HEK293 (cell line): ENCODE measurements around the gene CIRBP.

Experiments used
- AEBP2 ChIP-seq: fragments of 450-650 bp; formaldehyde crosslinking; IDR thresholded peaks from 2 replicates; pipeline ENCODE4 v1.5.1; 2016; ENCODE audit warnings: missing biosample characterization, missing genetic modification characterization, borderline replicate concordance
- GFI1B ChIP-seq: fragments of 450-650 bp; formaldehyde crosslinking; IDR thresholded peaks from 2 replicates; pipeline ENCODE4 v1.5.1; 2016; ENCODE audit warnings: missing biosample characterization, missing genetic modification characterization
- GLIS2 ChIP-seq: fragments of 450-650 bp; formaldehyde crosslinking; IDR thresholded peaks from 2 replicates; pipeline ENCODE4 v1.5.1; 2016; ENCODE audit warnings: missing biosample characterization, missing genetic modification characterization
- INSM2 ChIP-seq: fragments of 450-650 bp; formaldehyde crosslinking; IDR thresholded peaks from 2 replicates; pipeline ENCODE4 v1.5.1; 2016; ENCODE audit warnings: missing biosample characterization, missing genetic modification characterization
- SCRT2 ChIP-seq: fragments of 450-650 bp; formaldehyde crosslinking; IDR thresholded peaks from 2 replicates; pipeline ENCODE4 v1.5.1; 2016; ENCODE audit warnings: missing biosample characterization, missing genetic modification characterization
- ZFP41 ChIP-seq: fragments of 450-650 bp; formaldehyde crosslinking; IDR thresholded peaks from 2 replicates; pipeline ENCODE4 v1.5.1; 2016; ENCODE audit warnings: missing biosample characterization, missing genetic modification characterization, borderline replicate concordance
- ZIC2 ChIP-seq: fragments of 450-650 bp; formaldehyde crosslinking; IDR thresholded peaks from 2 replicates; pipeline ENCODE4 v1.5.1; 2016; ENCODE audit warnings: missing biosample characterization, missing genetic modification characterization
- ZNF10 ChIP-seq: fragments of 450-650 bp; formaldehyde crosslinking; IDR thresholded peaks from 2 replicates; pipeline ENCODE4 v1.5.1; 2017; ENCODE audit warnings: missing biosample characterization, missing genetic modification characterization
- ZNF133 ChIP-seq: fragments of 450-650 bp; formaldehyde crosslinking; IDR thresholded peaks from 2 replicates; pipeline ENCODE4 v1.5.1; 2016; ENCODE audit warnings: missing biosample characterization, missing genetic modification characterization
- ZNF138 ChIP-seq: fragments of 450-650 bp; formaldehyde crosslinking; IDR thresholded peaks from 2 replicates; pipeline ENCODE4 v1.5.1; 2016; ENCODE audit warnings: missing biosample characterization, missing genetic modification characterization, borderline replicate concordance
- ZNF155 ChIP-seq: fragments of 450-650 bp; formaldehyde crosslinking; IDR thresholded peaks from 2 replicates; pipeline ENCODE4 v1.5.1; 2016; ENCODE audit warnings: missing biosample characterization, missing genetic modification characterization
- ZNF169 ChIP-seq: fragments of 450-650 bp; formaldehyde crosslinking; IDR thresholded peaks from 2 replicates; pipeline ENCODE4 v1.5.1; 2016; ENCODE audit warnings: missing biosample characterization, missing genetic modification characterization
- ZNF175 ChIP-seq: fragments of 450-650 bp; formaldehyde crosslinking; IDR thresholded peaks from 2 replicates; pipeline ENCODE4 v1.5.1; 2016; ENCODE audit warnings: missing biosample characterization, missing genetic modification characterization
- ZNF280C ChIP-seq: fragments of 450-650 bp; formaldehyde crosslinking; IDR thresholded peaks from 2 replicates; pipeline ENCODE4 v1.5.1; 2016; ENCODE audit warnings: missing biosample characterization, missing genetic modification characterization
- ZNF366 ChIP-seq: fragments of 450-650 bp; formaldehyde crosslinking; conservative IDR thresholded peaks from 2 replicates; pipeline ENCODE4 v1.5.1; 2016; ENCODE audit warnings: missing biosample characterization, missing genetic modification characterization
- ZNF394 ChIP-seq: fragments of 450-650 bp; formaldehyde crosslinking; IDR thresholded peaks from 2 replicates; pipeline ENCODE4 v1.5.1; 2016; ENCODE audit warnings: missing biosample characterization, missing genetic modification characterization, mild to moderate bottlenecking, moderate library complexity, borderline replicate concordance
- ZNF510 ChIP-seq: fragments of 450-650 bp; formaldehyde crosslinking; IDR thresholded peaks from 2 replicates; pipeline ENCODE4 v1.5.1; 2018; ENCODE audit warnings: mild to moderate bottlenecking, missing genetic modification characterization, missing biosample characterization; ENCODE audit not compliant: insufficient replicate concordance
- ZNF530 ChIP-seq: fragments of 450-650 bp; formaldehyde crosslinking; IDR thresholded peaks from 2 replicates; pipeline ENCODE4 v1.5.1; 2016; ENCODE audit warnings: low read depth, missing biosample characterization, missing genetic modification characterization
- ZNF549 ChIP-seq: fragments of 450-650 bp; IDR thresholded peaks from 2 replicates; pipeline ENCODE4 v1.5.1; 2018; ENCODE audit warnings: missing biosample characterization, missing genetic modification characterization, mild to moderate bottlenecking, inconsistent platforms, moderate library complexity
- ZNF792 ChIP-seq: fragments of 450-650 bp; formaldehyde crosslinking; IDR thresholded peaks from 2 replicates; pipeline ENCODE4 v1.5.1; 2016; ENCODE audit warnings: missing biosample characterization, missing genetic modification characterization
- ZNF830 ChIP-seq: fragments of 450-650 bp; IDR thresholded peaks from 2 replicates; pipeline ENCODE4 v1.5.0; 2018; ENCODE audit warnings: missing biosample characterization, missing genetic modification characterization, low read depth, mild to moderate bottlenecking, moderate library complexity
- ZNF837 ChIP-seq: fragments of 450-650 bp; formaldehyde crosslinking; IDR thresholded peaks from 2 replicates; pipeline ENCODE4 v1.5.1; 2016; ENCODE audit warnings: missing biosample characterization, missing genetic modification characterization
- TF ChIP-seq, protein P1 (sequence below): fragments of 450-650 bp; formaldehyde crosslinking; IDR thresholded peaks from 2 replicates; pipeline ENCODE4 v1.5.1; 2016; ENCODE audit warnings: missing biosample characterization, missing genetic modification characterization
- TF ChIP-seq, protein P2 (sequence below): fragments of 450-650 bp; formaldehyde crosslinking; IDR thresholded peaks from 2 replicates; pipeline ENCODE4 v1.5.1; 2016; ENCODE audit warnings: missing biosample characterization, missing genetic modification characterization
- TF ChIP-seq, protein P3 (sequence below): sonication (generic); formaldehyde crosslinking; IDR thresholded peaks from 2 replicates; pipeline ENCODE4 v1.8.1; 2022; ENCODE audit warnings: mild to moderate bottlenecking, moderate library complexity, missing genetic modification reagents
- TF ChIP-seq, protein P4 (sequence below): fragments of 450-650 bp; formaldehyde crosslinking; IDR thresholded peaks from 2 replicates; pipeline ENCODE4 v1.5.1; 2016; ENCODE audit warnings: missing biosample characterization, missing genetic modification characterization
- TF ChIP-seq, protein P5 (sequence below): fragments of 450-650 bp; formaldehyde crosslinking; IDR thresholded peaks from 2 replicates; pipeline ENCODE4 v1.5.1; 2016; ENCODE audit warnings: missing biosample characterization, missing genetic modification characterization

CIRBP gene

DNA sequence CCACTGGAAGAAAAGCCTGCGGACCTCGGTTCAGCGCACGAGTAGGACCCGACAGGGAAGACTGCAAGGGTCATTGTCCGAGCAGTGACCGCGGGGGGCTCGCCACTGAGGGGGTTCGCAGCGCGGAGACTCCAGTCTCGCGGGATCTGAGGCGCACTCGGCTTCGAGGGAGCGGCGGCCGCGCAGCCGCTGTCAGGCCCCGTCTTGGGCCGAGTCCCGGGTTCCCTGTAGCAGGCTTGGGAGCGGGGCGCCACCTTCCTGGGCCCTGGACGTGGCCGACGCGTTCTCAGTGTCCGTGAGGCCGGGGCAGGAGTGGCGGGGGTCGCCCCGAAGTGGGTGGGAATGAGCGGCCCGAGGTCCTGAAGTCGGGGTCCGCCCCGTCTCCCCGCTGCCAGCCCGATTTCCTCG, 5.7 kb downstream of the CIRBP start (continued):
- TF ChIP-seq, protein P1, sequence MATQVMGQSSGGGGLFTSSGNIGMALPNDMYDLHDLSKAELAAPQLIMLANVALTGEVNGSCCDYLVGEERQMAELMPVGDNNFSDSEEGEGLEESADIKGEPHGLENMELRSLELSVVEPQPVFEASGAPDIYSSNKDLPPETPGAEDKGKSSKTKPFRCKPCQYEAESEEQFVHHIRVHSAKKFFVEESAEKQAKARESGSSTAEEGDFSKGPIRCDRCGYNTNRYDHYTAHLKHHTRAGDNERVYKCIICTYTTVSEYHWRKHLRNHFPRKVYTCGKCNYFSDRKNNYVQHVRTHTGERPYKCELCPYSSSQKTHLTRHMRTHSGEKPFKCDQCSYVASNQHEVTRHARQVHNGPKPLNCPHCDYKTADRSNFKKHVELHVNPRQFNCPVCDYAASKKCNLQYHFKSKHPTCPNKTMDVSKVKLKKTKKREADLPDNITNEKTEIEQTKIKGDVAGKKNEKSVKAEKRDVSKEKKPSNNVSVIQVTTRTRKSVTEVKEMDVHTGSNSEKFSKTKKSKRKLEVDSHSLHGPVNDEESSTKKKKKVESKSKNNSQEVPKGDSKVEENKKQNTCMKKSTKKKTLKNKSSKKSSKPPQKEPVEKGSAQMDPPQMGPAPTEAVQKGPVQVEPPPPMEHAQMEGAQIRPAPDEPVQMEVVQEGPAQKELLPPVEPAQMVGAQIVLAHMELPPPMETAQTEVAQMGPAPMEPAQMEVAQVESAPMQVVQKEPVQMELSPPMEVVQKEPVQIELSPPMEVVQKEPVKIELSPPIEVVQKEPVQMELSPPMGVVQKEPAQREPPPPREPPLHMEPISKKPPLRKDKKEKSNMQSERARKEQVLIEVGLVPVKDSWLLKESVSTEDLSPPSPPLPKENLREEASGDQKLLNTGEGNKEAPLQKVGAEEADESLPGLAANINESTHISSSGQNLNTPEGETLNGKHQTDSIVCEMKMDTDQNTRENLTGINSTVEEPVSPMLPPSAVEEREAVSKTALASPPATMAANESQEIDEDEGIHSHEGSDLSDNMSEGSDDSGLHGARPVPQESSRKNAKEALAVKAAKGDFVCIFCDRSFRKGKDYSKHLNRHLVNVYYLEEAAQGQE (tag by site-specific recombination), result no peak
- no peak for TF ChIP-seq ZNF133 (tag by site-specific recombination)
- no peak for TF ChIP-seq ZNF530 (tag by site-specific recombination)
- TF ChIP-seq ZNF792 (tag by site-specific recombination), result no peak
- TF ChIP-seq ZNF549 (tag by site-specific recombination), result no peak
- 0 out of 2 replicates have a peak, but pooled peaks have one; percentile 67 for TF ChIP-seq ZNF837
- TF ChIP-seq, protein P2, sequence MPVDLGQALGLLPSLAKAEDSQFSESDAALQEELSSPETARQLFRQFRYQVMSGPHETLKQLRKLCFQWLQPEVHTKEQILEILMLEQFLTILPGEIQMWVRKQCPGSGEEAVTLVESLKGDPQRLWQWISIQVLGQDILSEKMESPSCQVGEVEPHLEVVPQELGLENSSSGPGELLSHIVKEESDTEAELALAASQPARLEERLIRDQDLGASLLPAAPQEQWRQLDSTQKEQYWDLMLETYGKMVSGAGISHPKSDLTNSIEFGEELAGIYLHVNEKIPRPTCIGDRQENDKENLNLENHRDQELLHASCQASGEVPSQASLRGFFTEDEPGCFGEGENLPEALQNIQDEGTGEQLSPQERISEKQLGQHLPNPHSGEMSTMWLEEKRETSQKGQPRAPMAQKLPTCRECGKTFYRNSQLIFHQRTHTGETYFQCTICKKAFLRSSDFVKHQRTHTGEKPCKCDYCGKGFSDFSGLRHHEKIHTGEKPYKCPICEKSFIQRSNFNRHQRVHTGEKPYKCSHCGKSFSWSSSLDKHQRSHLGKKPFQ, result peak; percentile 36; the same call in 1 of the 2 replicates
- TF ChIP-seq ZNF510, result no peak
- no peak for TF ChIP-seq ZNF138 (tag by site-specific recombination)
- no peak for TF ChIP-seq ZNF169 (tag by site-specific recombination)
- peak; percentile 71; the same call in 1 of the 2 replicates for TF ChIP-seq ZNF394 (tag by site-specific recombination)
- TF ChIP-seq ZNF280C, result no peak
- TF ChIP-seq ZIC2 (tag by site-specific recombination), result no peak
- no peak for TF ChIP-seq ZFP41 (tag by site-specific recombination)
- TF ChIP-seq INSM2 (tag by site-specific recombination), result no peak
- 0 out of 2 replicates have a peak, but pooled peaks have one; percentile 10 for TF ChIP-seq ZNF10 (tag by site-specific recombination)
- TF ChIP-seq, protein P3, sequence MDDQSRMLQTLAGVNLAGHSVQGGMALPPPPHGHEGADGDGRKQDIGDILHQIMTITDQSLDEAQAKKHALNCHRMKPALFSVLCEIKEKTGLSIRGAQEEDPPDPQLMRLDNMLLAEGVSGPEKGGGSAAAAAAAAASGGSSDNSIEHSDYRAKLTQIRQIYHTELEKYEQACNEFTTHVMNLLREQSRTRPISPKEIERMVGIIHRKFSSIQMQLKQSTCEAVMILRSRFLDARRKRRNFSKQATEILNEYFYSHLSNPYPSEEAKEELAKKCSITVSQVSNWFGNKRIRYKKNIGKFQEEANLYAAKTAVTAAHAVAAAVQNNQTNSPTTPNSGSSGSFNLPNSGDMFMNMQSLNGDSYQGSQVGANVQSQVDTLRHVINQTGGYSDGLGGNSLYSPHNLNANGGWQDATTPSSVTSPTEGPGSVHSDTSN, result no peak
- no peak for TF ChIP-seq ZNF366 (tag by site-specific recombination)
- no peak for TF ChIP-seq AEBP2
- no peak for TF ChIP-seq ZNF155 (tag by site-specific recombination)
- TF ChIP-seq GLIS2, result peak; percentile 74
- TF ChIP-seq SCRT2 (tag by site-specific recombination), result no peak
- TF ChIP-seq, protein P4, sequence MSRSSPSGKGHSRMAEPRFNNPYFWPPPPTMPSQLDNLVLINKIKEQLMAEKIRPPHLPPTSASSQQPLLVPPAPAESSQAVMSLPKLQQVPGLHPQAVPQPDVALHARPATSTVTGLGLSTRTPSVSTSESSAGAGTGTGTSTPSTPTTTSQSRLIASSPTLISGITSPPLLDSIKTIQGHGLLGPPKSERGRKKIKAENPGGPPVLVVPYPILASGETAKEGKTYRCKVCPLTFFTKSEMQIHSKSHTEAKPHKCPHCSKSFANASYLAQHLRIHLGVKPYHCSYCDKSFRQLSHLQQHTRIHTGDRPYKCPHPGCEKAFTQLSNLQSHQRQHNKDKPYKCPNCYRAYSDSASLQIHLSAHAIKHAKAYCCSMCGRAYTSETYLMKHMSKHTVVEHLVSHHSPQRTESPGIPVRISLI (tag by site-specific recombination), result no peak
- TF ChIP-seq, protein P5, sequence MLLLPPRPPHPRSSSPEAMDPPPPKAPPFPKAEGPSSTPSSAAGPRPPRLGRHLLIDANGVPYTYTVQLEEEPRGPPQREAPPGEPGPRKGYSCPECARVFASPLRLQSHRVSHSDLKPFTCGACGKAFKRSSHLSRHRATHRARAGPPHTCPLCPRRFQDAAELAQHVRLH, result 0 out of 2 replicates have a peak, but pooled peaks have one; percentile 20
- no peak for TF ChIP-seq GFI1B
- TF ChIP-seq ZNF830 (tag by site-specific recombination), result no peak
- TF ChIP-seq ZNF175 (tag by site-specific recombination), result no peak
